Measurements from ENCODE around the gene TRAF7. TPM values are rescaled to one million over a fixed set of nuclear protein-coding genes. Genes with fewer than 3 reads are reported as not detected.

TRAF7 gene
- total and polyA plus RNA-seq, 2 of the 13 experiments (the other 11 are each of a cell fraction or from before 2014, with no cell fraction given), result 47.9 to 65.6 TPM

DNA sequence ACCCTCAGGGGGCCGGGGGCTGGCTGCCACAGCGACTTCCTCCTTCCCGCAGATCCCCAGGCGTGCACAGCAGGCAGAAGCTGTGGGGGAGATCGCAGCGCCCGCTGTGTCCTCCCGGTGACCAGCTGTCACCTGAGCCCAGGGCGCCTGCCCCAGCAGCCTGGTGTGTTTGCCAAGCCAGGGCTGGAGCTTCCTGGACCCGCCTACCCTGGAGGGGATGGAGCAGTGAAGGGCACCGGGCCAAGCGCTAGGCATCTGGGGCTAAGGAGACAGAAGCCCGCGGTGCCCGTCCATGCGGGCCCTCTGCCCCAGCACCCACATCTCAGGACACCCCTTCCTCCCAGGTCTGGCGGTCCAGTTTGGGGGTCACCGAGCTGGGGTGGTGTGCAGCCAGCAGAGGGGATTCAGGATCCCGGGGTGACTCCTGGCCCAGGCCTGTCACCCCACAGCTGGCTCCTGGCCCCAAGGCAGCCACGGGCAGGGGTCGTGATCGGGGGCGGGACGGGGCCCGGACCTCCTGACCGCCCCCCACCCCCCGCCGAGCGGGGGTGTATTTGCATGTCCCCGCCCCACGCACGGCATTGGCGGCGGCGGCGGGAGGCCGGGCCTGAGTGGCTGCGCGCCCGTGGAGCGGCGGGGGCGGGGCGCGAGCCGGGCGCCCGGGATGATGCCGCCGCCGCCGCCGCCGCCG lies 7.5 kb upstream of the TRAF7 start, which contains the start of gene RAB26 (continued):
- no peak for TF ChIP-seq POGZ (CRISPR knock-in tag; IDR thresholded peaks at IDR 0.05)
- no peak for TF ChIP-seq ZBTB3 (CRISPR knock-in tag; IDR thresholded peaks at IDR 0.05; ENCODE audit: borderline replicate concordance, low read depth)
- TF ChIP-seq GABPB1 (CRISPR knock-in tag; IDR thresholded peaks at IDR 0.05), result peak; percentile 67
- TF ChIP-seq ZSCAN22 (CRISPR knock-in tag; IDR thresholded peaks at IDR 0.05), result no peak
- TF ChIP-seq CCDC6 (CRISPR knock-in tag; IDR thresholded peaks at IDR 0.05), result no peak
- no peak for TF ChIP-seq ZNF598 (CRISPR knock-in tag; IDR thresholded peaks at IDR 0.05; ENCODE audit: borderline replicate concordance)
- peak; percentile 31; the same call in 1 of the 2 replicates for TF ChIP-seq MED1 (CRISPR knock-in tag; IDR thresholded peaks at IDR 0.05)
- TF ChIP-seq MTA1 (CRISPR knock-in tag; IDR thresholded peaks at IDR 0.05; ENCODE audit: borderline replicate concordance), result no peak
- TF ChIP-seq, protein P1, sequence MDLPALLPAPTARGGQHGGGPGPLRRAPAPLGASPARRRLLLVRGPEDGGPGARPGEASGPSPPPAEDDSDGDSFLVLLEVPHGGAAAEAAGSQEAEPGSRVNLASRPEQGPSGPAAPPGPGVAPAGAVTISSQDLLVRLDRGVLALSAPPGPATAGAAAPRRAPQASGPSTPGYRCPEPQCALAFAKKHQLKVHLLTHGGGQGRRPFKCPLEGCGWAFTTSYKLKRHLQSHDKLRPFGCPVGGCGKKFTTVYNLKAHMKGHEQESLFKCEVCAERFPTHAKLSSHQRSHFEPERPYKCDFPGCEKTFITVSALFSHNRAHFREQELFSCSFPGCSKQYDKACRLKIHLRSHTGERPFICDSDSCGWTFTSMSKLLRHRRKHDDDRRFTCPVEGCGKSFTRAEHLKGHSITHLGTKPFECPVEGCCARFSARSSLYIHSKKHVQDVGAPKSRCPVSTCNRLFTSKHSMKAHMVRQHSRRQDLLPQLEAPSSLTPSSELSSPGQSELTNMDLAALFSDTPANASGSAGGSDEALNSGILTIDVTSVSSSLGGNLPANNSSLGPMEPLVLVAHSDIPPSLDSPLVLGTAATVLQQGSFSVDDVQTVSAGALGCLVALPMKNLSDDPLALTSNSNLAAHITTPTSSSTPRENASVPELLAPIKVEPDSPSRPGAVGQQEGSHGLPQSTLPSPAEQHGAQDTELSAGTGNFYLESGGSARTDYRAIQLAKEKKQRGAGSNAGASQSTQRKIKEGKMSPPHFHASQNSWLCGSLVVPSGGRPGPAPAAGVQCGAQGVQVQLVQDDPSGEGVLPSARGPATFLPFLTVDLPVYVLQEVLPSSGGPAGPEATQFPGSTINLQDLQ (CRISPR knock-in tag; IDR thresholded peaks at IDR 0.05), result no peak
- TF ChIP-seq ZKSCAN1 (IDR thresholded peaks at IDR 0.05; ENCODE audit: low read length), result no peak
- TF ChIP-seq GPN1 (CRISPR knock-in tag; IDR thresholded peaks at IDR 0.05; ENCODE audit: borderline replicate concordance), result no peak
- TF ChIP-seq ZNF776 (CRISPR knock-in tag; IDR thresholded peaks at IDR 0.05), result no peak
- TF ChIP-seq, protein P2, sequence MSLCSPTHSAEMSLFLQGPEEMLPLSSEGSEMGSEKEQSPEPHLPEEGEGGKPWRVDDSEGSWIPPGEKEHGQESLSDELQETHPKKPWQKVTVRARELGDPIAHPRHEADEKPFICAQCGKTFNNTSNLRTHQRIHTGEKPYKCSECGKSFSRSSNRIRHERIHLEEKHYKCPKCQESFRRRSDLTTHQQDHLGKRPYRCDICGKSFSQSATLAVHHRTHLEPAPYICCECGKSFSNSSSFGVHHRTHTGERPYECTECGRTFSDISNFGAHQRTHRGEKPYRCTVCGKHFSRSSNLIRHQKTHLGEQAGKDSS (CRISPR knock-in tag; IDR thresholded peaks at IDR 0.05; ENCODE audit: borderline replicate concordance, low read depth), result peak; percentile 24; the same call in 1 of the 2 replicates
- no peak for TF ChIP-seq ZNF382 (CRISPR knock-in tag; IDR thresholded peaks at IDR 0.05; ENCODE audit: borderline replicate concordance)
- TF ChIP-seq NFRKB (IDR thresholded peaks at IDR 0.05), result no peak
- TF ChIP-seq, protein P3, sequence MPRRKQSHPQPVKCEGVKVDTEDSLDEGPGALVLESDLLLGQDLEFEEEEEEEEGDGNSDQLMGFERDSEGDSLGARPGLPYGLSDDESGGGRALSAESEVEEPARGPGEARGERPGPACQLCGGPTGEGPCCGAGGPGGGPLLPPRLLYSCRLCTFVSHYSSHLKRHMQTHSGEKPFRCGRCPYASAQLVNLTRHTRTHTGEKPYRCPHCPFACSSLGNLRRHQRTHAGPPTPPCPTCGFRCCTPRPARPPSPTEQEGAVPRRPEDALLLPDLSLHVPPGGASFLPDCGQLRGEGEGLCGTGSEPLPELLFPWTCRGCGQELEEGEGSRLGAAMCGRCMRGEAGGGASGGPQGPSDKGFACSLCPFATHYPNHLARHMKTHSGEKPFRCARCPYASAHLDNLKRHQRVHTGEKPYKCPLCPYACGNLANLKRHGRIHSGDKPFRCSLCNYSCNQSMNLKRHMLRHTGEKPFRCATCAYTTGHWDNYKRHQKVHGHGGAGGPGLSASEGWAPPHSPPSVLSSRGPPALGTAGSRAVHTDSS (CRISPR knock-in tag; conservative IDR thresholded peaks at IDR 0.05), result no peak
- no peak for TF ChIP-seq ZNF75D (CRISPR knock-in tag; IDR thresholded peaks at IDR 0.05; ENCODE audit: borderline replicate concordance)
- TF ChIP-seq JUN (CRISPR knock-in tag; IDR thresholded peaks at IDR 0.05), result no peak
- peak; percentile 74 for TF ChIP-seq ELF1 (CRISPR knock-in tag; IDR thresholded peaks at IDR 0.05)
- TF ChIP-seq, protein P4, sequence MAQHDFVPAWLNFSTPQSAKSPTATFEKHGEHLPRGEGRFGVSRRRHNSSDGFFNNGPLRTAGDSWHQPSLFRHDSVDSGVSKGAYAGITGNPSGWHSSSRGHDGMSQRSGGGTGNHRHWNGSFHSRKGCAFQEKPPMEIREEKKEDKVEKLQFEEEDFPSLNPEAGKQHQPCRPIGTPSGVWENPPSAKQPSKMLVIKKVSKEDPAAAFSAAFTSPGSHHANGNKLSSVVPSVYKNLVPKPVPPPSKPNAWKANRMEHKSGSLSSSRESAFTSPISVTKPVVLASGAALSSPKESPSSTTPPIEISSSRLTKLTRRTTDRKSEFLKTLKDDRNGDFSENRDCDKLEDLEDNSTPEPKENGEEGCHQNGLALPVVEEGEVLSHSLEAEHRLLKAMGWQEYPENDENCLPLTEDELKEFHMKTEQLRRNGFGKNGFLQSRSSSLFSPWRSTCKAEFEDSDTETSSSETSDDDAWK (CRISPR knock-in tag; IDR thresholded peaks at IDR 0.05), result no peak
